OCI-LY1 (cell line): ENCODE measurements around the gene CLASP2.

Experiments used
- H2AFZ ChIP-seq: fragments of 200-600 bp; sonication (generic), shearing (Covaris generic); 2 replicates; pipeline ENCODE4 v1.6.0; 2014; ENCODE audit warnings: antibody characterized with exemption, mild to moderate bottlenecking, low read length
- H3F3A ChIP-seq: fragments of 200-600 bp; sonication (generic), shearing (Covaris generic); 2 replicates; pipeline ENCODE4 v1.6.0; 2014; ENCODE audit warnings: mild to moderate bottlenecking, antibody characterized with exemption, low read length, moderate library complexity; ENCODE audit not compliant: insufficient read depth
- H3K27ac ChIP-seq: fragments of 200-600 bp; sonication (generic); 2 replicates; pipeline ENCODE4 v1.5.1; 2014; ENCODE audit warnings: low read length, mixed run types, mild to moderate bottlenecking, low read depth; ENCODE audit not compliant: poor library complexity, severe bottlenecking
- H3K27me3 ChIP-seq: fragments of 200-600 bp; sonication (generic); 2 replicates; pipeline ENCODE4 v1.6.0; 2014; ENCODE audit warnings: antibody characterized with exemption, mild to moderate bottlenecking, low read length, moderate library complexity; ENCODE audit not compliant: insufficient read depth
- H3K36me3 ChIP-seq: fragments of 200-600 bp; sonication (generic); 2 replicates; pipeline ENCODE4 v1.6.1; 2014; ENCODE audit warnings: mild to moderate bottlenecking, antibody characterized with exemption, low read length, moderate library complexity, mixed read lengths; ENCODE audit not compliant: insufficient read depth
- H3K4me1 ChIP-seq: fragments of 200-600 bp; sonication (generic); 2 replicates; pipeline ENCODE4 v1.5.1; 2014; ENCODE audit warnings: mild to moderate bottlenecking, low read length, moderate library complexity; ENCODE audit not compliant: insufficient read depth, severe bottlenecking
- H3K4me2 ChIP-seq: fragments of 200-600 bp; sonication (generic), shearing (Covaris generic); 2 replicates; pipeline ENCODE4 v1.6.1; 2014; ENCODE audit warnings: low read length
- H3K4me3 ChIP-seq: fragments of 200-600 bp; sonication (generic); 2 replicates; pipeline ENCODE4 v1.5.1; 2014; ENCODE audit warnings: low read length, low read depth, mild to moderate bottlenecking, mixed read lengths; ENCODE audit not compliant: poor library complexity, severe bottlenecking
- H3K79me2 ChIP-seq: fragments of 200-600 bp; shearing (Covaris generic); 2 replicates; pipeline ENCODE4 v1.6.1; 2016; ENCODE audit warnings: mixed run types, low read length, mixed read lengths; ENCODE audit not compliant: insufficient read depth
- H3K9ac ChIP-seq: fragments of 200-600 bp; sonication (generic), shearing (Covaris generic); 2 replicates; pipeline ENCODE4 v1.6.1; 2014; ENCODE audit warnings: mild to moderate bottlenecking, low read length, mixed read lengths
- H3K9me2 ChIP-seq: fragments of 200-600 bp; sonication (generic), shearing (Covaris generic); 2 replicates; pipeline ENCODE4 v1.6.1; 2014; ENCODE audit warnings: low read depth, mild to moderate bottlenecking, low read length, mixed read lengths
- H3K9me3 ChIP-seq: fragments of 200-600 bp; shearing (Covaris generic); 2 replicates; pipeline ENCODE4 v1.6.1; 2014; ENCODE audit warnings: low read length, mixed read lengths
- H4K20me1 ChIP-seq: fragments of 200-600 bp; sonication (generic), shearing (Covaris generic); 2 replicates; pipeline ENCODE4 v1.6.0; 2016; ENCODE audit warnings: mild to moderate bottlenecking, low read length; ENCODE audit not compliant: insufficient read depth
- EZH2 ChIP-seq: fragments of 200-600 bp; sonication (generic), shearing (Covaris generic); IDR thresholded peaks from 2 replicates; pipeline ENCODE4 v1.8.0; 2017; ENCODE audit warnings: borderline replicate concordance, mixed run types, mild to moderate bottlenecking, antibody characterized with exemption, low read length, moderate library complexity, mixed read lengths
- TF ChIP-seq, protein P1 (sequence below): fragments of 200-600 bp; sonication (generic), shearing (Covaris generic); IDR thresholded peaks from 2 replicates; pipeline ENCODE4 v1.5.1; 2017; ENCODE audit warnings: mild to moderate bottlenecking, antibody characterized with exemption, low read length, moderate library complexity, mixed read lengths

The CLASP2 gene

DNA sequence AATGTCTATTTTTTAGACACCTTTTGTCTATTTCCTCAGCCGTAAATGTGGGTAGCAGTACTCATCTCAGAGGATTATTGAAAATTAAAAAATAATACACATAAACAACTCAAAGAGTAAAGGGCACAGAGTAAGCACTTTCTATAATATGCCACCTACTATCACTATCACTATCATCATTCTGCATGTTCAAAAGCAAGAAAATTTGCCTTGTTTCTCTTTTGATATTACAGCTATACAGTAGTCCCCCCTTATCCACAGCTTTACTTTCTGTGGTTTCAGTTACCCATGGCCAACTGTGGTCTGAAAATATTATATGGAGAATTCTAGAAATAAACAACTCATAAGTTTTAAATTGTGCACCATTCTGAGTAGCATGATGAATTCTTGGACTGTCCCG lies 27.7 kb downstream of the CLASP2 start:
- TF ChIP-seq, protein P1, sequence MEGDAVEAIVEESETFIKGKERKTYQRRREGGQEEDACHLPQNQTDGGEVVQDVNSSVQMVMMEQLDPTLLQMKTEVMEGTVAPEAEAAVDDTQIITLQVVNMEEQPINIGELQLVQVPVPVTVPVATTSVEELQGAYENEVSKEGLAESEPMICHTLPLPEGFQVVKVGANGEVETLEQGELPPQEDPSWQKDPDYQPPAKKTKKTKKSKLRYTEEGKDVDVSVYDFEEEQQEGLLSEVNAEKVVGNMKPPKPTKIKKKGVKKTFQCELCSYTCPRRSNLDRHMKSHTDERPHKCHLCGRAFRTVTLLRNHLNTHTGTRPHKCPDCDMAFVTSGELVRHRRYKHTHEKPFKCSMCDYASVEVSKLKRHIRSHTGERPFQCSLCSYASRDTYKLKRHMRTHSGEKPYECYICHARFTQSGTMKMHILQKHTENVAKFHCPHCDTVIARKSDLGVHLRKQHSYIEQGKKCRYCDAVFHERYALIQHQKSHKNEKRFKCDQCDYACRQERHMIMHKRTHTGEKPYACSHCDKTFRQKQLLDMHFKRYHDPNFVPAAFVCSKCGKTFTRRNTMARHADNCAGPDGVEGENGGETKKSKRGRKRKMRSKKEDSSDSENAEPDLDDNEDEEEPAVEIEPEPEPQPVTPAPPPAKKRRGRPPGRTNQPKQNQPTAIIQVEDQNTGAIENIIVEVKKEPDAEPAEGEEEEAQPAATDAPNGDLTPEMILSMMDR = no peak
- TF ChIP-seq EZH2 = no peak
- Histone ChIP-seq H3K27ac (no peak overlapping the region), H3K9ac (no peak overlapping the region), H3K9me3 (no peaks in the 10 kb centered on the region), H3K9me2 (no peaks in the 10 kb centered on the region), H2AFZ (no peak overlapping the region), H4K20me1 (no peaks in the 10 kb centered on the region), H3K27me3 (no peaks in the 10 kb centered on the region), H3F3A (no peaks in the 10 kb centered on the region), H3K4me3 (no peak overlapping the region), H3K36me3 (peaks cover 25% of the 10 kb centered on the region; the same call in 1 of the 2 replicates), H3K4me2 (no peak overlapping the region), H3K4me1 (no peaks in the 10 kb centered on the region), H3K79me2 (peaks cover 2% of the 10 kb centered on the region; the same call in 1 of the 2 replicates)

DNA sequence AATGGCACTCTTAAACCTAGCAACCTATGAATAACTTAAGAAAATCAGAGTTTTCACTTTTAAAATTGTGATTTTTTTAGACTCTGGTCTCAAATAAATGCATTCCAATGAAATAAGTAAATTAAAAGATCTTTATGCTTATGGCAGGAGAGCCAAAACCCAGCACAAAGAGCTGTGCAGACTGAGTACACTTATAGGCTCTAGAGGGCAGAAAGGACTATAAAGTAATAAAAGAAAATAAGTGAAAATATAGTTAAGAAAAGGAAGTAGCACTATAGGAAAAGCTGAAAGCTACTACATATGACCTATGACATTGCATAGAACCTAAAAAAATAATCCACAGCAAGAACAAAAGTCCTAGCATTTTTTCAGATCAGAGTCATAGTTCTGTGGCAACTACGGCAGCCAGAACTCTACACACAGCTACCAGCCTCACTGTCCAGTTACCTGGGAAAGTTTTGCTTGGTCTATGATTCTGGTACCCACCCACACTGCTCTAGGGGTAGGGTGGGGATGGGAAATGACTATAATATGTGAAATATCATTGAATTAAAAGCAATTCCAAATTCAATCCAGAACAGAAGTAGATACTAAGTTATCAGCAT lies 30.5 kb downstream of the CLASP2 start:
- Histone ChIP-seq H3K36me3 (peaks cover 29% of the 10 kb centered on the region), H2AFZ (no peak overlapping the region), H3K79me2 (peaks cover 2% of the 10 kb centered on the region; the same call in 1 of the 2 replicates), H3K27ac (no peak overlapping the region), H3K9me2 (no peaks in the 10 kb centered on the region), H3F3A (no peaks in the 10 kb centered on the region), H3K9me3 (no peaks in the 10 kb centered on the region), H3K4me3 (no peak overlapping the region), H3K9ac (no peak overlapping the region), H3K4me1 (no peaks in the 10 kb centered on the region), H3K4me2 (no peak overlapping the region), H3K27me3 (no peaks in the 10 kb centered on the region), H4K20me1 (no peaks in the 10 kb centered on the region)
- TF ChIP-seq, protein P1 = no peak
- no peak for TF ChIP-seq EZH2

DNA sequence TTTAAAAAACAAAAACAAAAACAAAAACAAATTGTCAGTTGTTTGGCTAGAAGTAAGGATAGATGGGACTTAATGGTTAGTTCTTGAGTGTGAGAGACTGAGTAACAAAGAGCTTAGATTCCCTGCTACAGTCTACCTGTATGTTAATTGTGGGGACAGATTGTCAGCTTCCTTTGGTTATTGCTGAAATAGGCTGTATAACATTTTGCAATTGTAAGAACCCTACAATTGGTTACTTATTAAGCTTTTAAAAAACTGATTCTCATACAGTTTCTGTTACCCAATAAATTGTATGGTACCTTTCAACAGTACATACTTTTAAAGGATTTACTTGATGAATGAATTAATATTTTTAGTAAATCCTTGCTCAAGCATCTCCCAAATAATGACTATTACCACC lies 35.3 kb downstream of the CLASP2 start:
- H3K4me2 ChIP-seq = no peak overlapping the region
- no peaks in the 10 kb centered on the region for H3F3A ChIP-seq
- no peaks in the 10 kb centered on the region for H3K9me2 ChIP-seq
- H2AFZ ChIP-seq = no peak overlapping the region
- no peaks in the 10 kb centered on the region for H3K4me1 ChIP-seq
- H3K79me2 ChIP-seq = no peaks in the 10 kb centered on the region
- no peak overlapping the region for H3K9ac ChIP-seq
- peaks cover 11% of the 10 kb centered on the region for H3K9me3 ChIP-seq
- no peaks in the 10 kb centered on the region for H3K27me3 ChIP-seq
- H4K20me1 ChIP-seq = no peaks in the 10 kb centered on the region
- peaks cover 55% of the 10 kb centered on the region for H3K36me3 ChIP-seq
- H3K4me3 ChIP-seq = no peak overlapping the region
- TF ChIP-seq, protein P1 = no peak
- TF ChIP-seq EZH2 = no peak
- H3K27ac ChIP-seq = no peak overlapping the region
